OCI-LY3 (cell line): ENCODE measurements around the gene CYSRT1.

Experiments used
- H2AFZ ChIP-seq: fragments of 200-600, 300-600 bp; shearing (Covaris generic); 2 replicates; pipeline ENCODE4 v1.6.0; 2014; ENCODE audit warnings: antibody characterized with exemption, low read depth, low read length
- H3K27ac ChIP-seq: fragments of 200-600, 300-600 bp; sonication (generic); 2 replicates; pipeline ENCODE4 v1.5.1; 2014; ENCODE audit warnings: mild to moderate bottlenecking, low read length, moderate library complexity, mixed read lengths
- H3K27me3 ChIP-seq: fragments of 200-600, 300-600 bp; sonication (generic); 2 replicates; pipeline ENCODE4 v1.6.1; 2014; ENCODE audit warnings: low read depth, low read length, mixed read lengths
- H3K36me3 ChIP-seq: fragments of 200-600, 300-600 bp; sonication (generic); replicated peaks from 2 replicates; pipeline ENCODE3; 2014; ENCODE audit warnings: low read depth, low read length, mixed read lengths
- H3K4me1 ChIP-seq: fragments of 300-600, 200-600 bp; sonication (generic); 2 replicates; pipeline ENCODE4 v1.6.1; 2014; ENCODE audit warnings: low read length, mixed read lengths
- H3K4me2 ChIP-seq: fragments of 200-600, 300-600 bp; sonication (generic); 2 replicates; pipeline ENCODE4 v1.6.1; 2014; ENCODE audit warnings: low read length, mixed read lengths
- H3K4me3 ChIP-seq: fragments of 300-600, 200-600 bp; sonication (generic); 2 replicates; pipeline ENCODE4 v1.5.1; 2014; ENCODE audit warnings: antibody characterized with exemption, mild to moderate bottlenecking, low read length, moderate library complexity
- H3K79me2 ChIP-seq: fragments of 300-600, 200-600 bp; shearing (Covaris generic); 2 replicates; pipeline ENCODE4 v1.6.1; 2014; ENCODE audit warnings: mild to moderate bottlenecking, low read length, mixed read lengths
- H3K9ac ChIP-seq: fragments of 300-600, 200-600 bp; shearing (Covaris generic); 2 replicates; pipeline ENCODE4 v1.6.0; 2014; ENCODE audit warnings: mild to moderate bottlenecking, low read length, moderate library complexity
- H3K9me3 ChIP-seq: fragments of 200-600, 300-600 bp; shearing (Covaris generic); 2 replicates; pipeline ENCODE4 v1.6.1; 2014; ENCODE audit warnings: low read length, mixed read lengths; ENCODE audit not compliant: insufficient read depth
- H4K20me1 ChIP-seq: fragments of 200-600, 300-600 bp; sonication (generic); 2 replicates; pipeline ENCODE4 v1.6.1; 2016; ENCODE audit warnings: low read length, mixed read lengths; ENCODE audit not compliant: insufficient read depth
- EZH2phosphoT487 ChIP-seq: fragments of 200-600 bp; shearing (Covaris generic); IDR thresholded peaks from 2 replicates; pipeline ENCODE4 v1.6.1; 2018; ENCODE audit warnings: antibody characterized with exemption, mixed run types, low read depth
- TF ChIP-seq, protein P1 (sequence below): fragments of 200-600, 300-600 bp; sonication (generic); IDR thresholded peaks from 2 replicates; pipeline ENCODE4 v1.5.1; 2014; ENCODE audit warnings: antibody characterized with exemption, low read length, low read depth

Gene CYSRT1

DNA sequence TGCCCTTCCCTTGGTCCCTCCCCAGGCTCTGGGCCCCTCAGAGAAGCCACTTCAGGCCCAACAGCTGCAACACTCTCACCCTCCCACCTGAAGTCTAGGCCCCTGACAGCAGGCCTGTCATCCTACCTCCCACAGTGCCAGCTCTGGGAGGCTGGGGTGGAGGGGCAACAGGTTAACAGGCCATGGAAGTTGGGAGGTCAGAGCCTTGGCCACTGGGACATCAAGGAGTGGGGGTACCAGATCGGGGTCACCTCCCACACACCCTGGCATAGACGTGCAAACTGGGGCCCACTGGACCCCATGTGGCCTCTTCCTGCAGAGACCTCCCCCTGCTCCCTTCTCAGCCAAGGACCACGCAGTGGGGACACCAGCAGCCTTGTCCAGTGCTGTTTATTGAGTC lies 33.7 kb upstream of the CYSRT1 start:
- Histone ChIP-seq H3K9me3 (no peaks in the 10 kb centered on the region), H3K4me3 (no peak overlapping the region), H3K79me2 (peaks cover 41% of the 10 kb centered on the region), H3K9ac (no peak overlapping the region), H3K4me2 (no peak overlapping the region), H2AFZ (no peak overlapping the region), H4K20me1 (no peaks in the 10 kb centered on the region), H3K4me1 (peaks cover 18% of the 10 kb centered on the region), H3K36me3 (peaks cover 6% of the 10 kb centered on the region), H3K27ac (no peak overlapping the region), H3K27me3 (no peaks in the 10 kb centered on the region)
- TF ChIP-seq EZH2phosphoT487, result no peak
- TF ChIP-seq, protein P1, sequence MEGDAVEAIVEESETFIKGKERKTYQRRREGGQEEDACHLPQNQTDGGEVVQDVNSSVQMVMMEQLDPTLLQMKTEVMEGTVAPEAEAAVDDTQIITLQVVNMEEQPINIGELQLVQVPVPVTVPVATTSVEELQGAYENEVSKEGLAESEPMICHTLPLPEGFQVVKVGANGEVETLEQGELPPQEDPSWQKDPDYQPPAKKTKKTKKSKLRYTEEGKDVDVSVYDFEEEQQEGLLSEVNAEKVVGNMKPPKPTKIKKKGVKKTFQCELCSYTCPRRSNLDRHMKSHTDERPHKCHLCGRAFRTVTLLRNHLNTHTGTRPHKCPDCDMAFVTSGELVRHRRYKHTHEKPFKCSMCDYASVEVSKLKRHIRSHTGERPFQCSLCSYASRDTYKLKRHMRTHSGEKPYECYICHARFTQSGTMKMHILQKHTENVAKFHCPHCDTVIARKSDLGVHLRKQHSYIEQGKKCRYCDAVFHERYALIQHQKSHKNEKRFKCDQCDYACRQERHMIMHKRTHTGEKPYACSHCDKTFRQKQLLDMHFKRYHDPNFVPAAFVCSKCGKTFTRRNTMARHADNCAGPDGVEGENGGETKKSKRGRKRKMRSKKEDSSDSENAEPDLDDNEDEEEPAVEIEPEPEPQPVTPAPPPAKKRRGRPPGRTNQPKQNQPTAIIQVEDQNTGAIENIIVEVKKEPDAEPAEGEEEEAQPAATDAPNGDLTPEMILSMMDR, result no peak

DNA sequence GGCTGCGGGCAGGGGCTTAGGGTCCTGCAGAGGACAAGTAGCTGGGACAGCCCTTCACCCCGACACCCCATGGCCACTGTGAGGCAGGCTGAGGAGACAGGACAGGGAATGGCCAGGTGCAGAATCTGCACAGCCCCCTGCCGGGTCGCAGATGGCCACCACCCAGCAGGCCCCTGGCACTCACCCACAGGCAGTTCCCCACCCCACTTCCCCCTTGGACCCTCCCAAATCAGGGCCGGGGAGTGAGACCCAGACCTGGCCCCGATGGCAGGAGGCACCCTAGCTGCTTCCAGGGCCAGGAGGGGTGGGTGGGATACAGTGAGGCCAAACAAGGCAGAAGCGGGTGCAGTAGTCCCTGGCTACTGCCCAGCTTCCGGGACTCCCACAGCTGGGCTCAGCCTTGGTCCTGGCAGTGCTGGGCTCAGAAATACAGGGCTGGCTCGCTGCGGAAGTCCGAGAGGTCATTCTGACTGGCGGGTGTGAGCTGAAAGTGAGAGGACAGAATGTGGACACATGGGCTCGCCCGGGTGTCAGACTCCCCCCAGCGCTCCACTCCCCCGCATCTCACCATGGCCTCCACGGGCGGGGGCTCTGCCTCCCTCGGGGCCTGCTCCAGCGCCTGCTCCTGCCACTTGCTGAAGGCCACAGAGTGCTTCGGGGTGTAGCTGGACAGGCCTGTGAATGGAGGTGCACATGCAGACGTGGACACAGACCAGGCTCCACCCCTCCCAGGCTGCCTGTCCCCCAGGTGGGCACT lies 33.1 kb upstream of the CYSRT1 start:
- Histone ChIP-seq H3K4me2 (no peak overlapping the region), H3K9ac (no peak overlapping the region), H3K4me3 (no peak overlapping the region), H3K27ac (no peak overlapping the region), H2AFZ (no peak overlapping the region), H3K36me3 (peaks cover 6% of the 10 kb centered on the region), H4K20me1 (no peaks in the 10 kb centered on the region), H3K4me1 (peaks cover 17% of the 10 kb centered on the region), H3K9me3 (no peaks in the 10 kb centered on the region), H3K27me3 (no peaks in the 10 kb centered on the region), H3K79me2 (peaks cover 34% of the 10 kb centered on the region)
- TF ChIP-seq EZH2phosphoT487, result no peak
- TF ChIP-seq, protein P1, result no peak

DNA sequence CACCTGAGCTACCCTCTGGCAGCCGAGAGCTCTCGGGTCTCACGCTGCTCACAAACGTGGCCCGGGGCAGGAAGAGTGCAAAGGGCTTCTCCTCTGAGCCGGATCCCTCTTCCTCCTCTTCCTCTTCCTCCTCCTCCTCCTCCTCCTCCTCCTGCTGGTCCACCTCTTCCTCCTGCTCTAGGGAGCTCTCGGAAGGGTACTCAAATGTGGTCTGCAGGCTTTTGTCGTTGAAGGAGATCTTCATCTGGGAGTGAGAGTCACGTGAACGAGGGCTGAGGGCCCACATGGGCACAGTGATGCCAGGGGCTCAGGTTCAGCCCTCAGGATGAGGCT lies 32.6 kb upstream of the CYSRT1 start:
- Histone ChIP-seq H3K27me3 (no peaks in the 10 kb centered on the region), H2AFZ (no peak overlapping the region), H3K79me2 (peaks cover 29% of the 10 kb centered on the region), H3K4me2 (no peak overlapping the region), H3K9ac (no peak overlapping the region), H3K9me3 (no peaks in the 10 kb centered on the region), H3K36me3 (peaks cover 6% of the 10 kb centered on the region), H3K4me1 (peaks cover 11% of the 10 kb centered on the region), H4K20me1 (no peaks in the 10 kb centered on the region), H3K4me3 (no peak overlapping the region), H3K27ac (no peak overlapping the region)
- TF ChIP-seq, protein P1, result no peak
- TF ChIP-seq EZH2phosphoT487, result no peak

DNA sequence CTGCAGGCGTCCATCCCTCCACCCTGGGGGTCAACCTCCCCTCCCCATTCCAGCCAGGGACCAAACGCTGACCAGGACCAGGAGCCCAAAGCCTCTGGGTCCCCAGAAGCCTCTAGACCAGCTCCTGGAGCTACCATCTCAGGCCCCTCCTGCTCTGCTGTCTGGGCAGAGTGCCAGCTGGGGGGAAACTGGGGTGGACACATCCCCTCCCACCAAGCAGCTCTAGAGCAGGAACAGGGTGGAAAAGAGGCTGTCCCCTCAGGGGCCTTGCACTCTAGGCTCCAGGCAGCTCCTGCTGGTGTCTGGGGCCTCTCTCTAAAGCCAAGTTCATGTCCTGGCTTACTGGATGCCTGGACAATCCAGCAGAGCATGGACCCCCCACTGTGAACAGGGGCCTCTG lies 32.1 kb upstream of the CYSRT1 start:
- H3K79me2 ChIP-seq, result peaks cover 25% of the 10 kb centered on the region
- no peak overlapping the region for H2AFZ ChIP-seq
- H3K4me2 ChIP-seq, result no peak overlapping the region
- no peaks in the 10 kb centered on the region for H4K20me1 ChIP-seq
- TF ChIP-seq, protein P1, result no peak
- TF ChIP-seq EZH2phosphoT487, result no peak
- H3K4me1 ChIP-seq, result peaks cover 8% of the 10 kb centered on the region
- H3K9me3 ChIP-seq, result no peaks in the 10 kb centered on the region
- no peak overlapping the region for H3K27ac ChIP-seq
- no peak overlapping the region for H3K4me3 ChIP-seq
- no peaks in the 10 kb centered on the region for H3K27me3 ChIP-seq
- no peak overlapping the region for H3K9ac ChIP-seq
- H3K36me3 ChIP-seq, result peaks cover 6% of the 10 kb centered on the region
